GM23248 (cell line): ENCODE measurements around the gene ADARB1.

Experiments used
- EZH2 ChIP-seq: fragments of 200-600 bp; sonication (generic); IDR thresholded peaks from 2 replicates; pipeline ENCODE4 v1.6.1; 2018; ENCODE audit warnings: antibody characterized with exemption, mild to moderate bottlenecking; ENCODE audit not compliant: insufficient read depth, poor library complexity, severe bottlenecking
- EZH2phosphoT487 ChIP-seq: fragments of 200-600 bp; sonication (generic); IDR thresholded peaks from 2 replicates; pipeline ENCODE4 v1.6.1; 2018; ENCODE audit warnings: antibody characterized with exemption, moderate library complexity, mild to moderate bottlenecking, low read depth; ENCODE audit not compliant: insufficient read depth

GRCh38 chr21:45248301-45248892 lies 174.0 kb downstream of the ADARB1 start:
- TF ChIP-seq EZH2, result no peak
- TF ChIP-seq EZH2phosphoT487, result no peak
